ENCODE data around the gene CD300H.

The CD300H gene

GRCh38 chr17:74555427-74555940 lies 11.8 kb downstream of the CD300H start:
- TF ChIP-seq RAD21 (IDR thresholded peaks at IDR 0.05; ENCODE audit: low read depth) (no peak), ZBTB7A (IDR thresholded peaks at IDR 0.05; ENCODE audit: low read depth) (no peak), TEAD4 (IDR thresholded peaks at IDR 0.05) (no peak), EGR1 (IDR thresholded peaks at IDR 0.05) (no peak), FOXM1 (IDR thresholded peaks at IDR 0.05; ENCODE audit: borderline replicate concordance, low read depth) (no peak), YY1 (IDR thresholded peaks at IDR 0.05; ENCODE audit: low read depth) (no peak), CEBPB (IDR thresholded peaks at IDR 0.05) (no peak), USF1 (IDR thresholded peaks at IDR 0.05) (no peak), CREB1 (IDR thresholded peaks at IDR 0.05; ENCODE audit: low read depth) (no peak), REST (IDR thresholded peaks at IDR 0.05; ENCODE audit: low read depth) (no peak), TCF12 (IDR thresholded peaks at IDR 0.05; ENCODE audit: low read depth) (no peak), EP300 (IDR thresholded peaks at IDR 0.05; ENCODE audit: borderline replicate concordance) (no peak), MAX (IDR thresholded peaks at IDR 0.05) (no peak), NFIC (IDR thresholded peaks at IDR 0.05) (no peak)

- no peak for TF ChIP-seq EGR1 (IDR thresholded peaks at IDR 0.05)
- TF ChIP-seq MAX (IDR thresholded peaks at IDR 0.05), result no peak
- TF ChIP-seq TAF1 (IDR thresholded peaks at IDR 0.05; ENCODE audit: low read depth), result no peak
- TF ChIP-seq TCF12 (IDR thresholded peaks at IDR 0.05; ENCODE audit: low read depth), result no peak
- TF ChIP-seq NFIC (IDR thresholded peaks at IDR 0.05), result no peak
- TF ChIP-seq CREB1 (IDR thresholded peaks at IDR 0.05; ENCODE audit: low read depth), result no peak
Observed at GRCh38 chr17:74554909-74555308, 12.4 kb downstream of the CD300H start.

- no peak for TF ChIP-seq REST (IDR thresholded peaks at IDR 0.05; ENCODE audit: low read depth)
- TF ChIP-seq NFIC (IDR thresholded peaks at IDR 0.05), result no peak
- no peak for TF ChIP-seq EGR1 (IDR thresholded peaks at IDR 0.05)
- TF ChIP-seq CREB1 (IDR thresholded peaks at IDR 0.05; ENCODE audit: low read depth), result no peak
- no peak for TF ChIP-seq CEBPB (IDR thresholded peaks at IDR 0.05)
- TF ChIP-seq EP300 (IDR thresholded peaks at IDR 0.05; ENCODE audit: borderline replicate concordance), result no peak
- no peak for TF ChIP-seq TEAD4 (IDR thresholded peaks at IDR 0.05)
- TF ChIP-seq TCF12 (IDR thresholded peaks at IDR 0.05; ENCODE audit: low read depth), result no peak
- TF ChIP-seq FOXM1 (IDR thresholded peaks at IDR 0.05; ENCODE audit: borderline replicate concordance, low read depth), result no peak
- no peak for TF ChIP-seq YY1 (IDR thresholded peaks at IDR 0.05; ENCODE audit: low read depth)
- no peak for TF ChIP-seq USF1 (IDR thresholded peaks at IDR 0.05)
- TF ChIP-seq ZBTB7A (IDR thresholded peaks at IDR 0.05; ENCODE audit: low read depth), result no peak
- no peak for TF ChIP-seq TAF1 (IDR thresholded peaks at IDR 0.05; ENCODE audit: low read depth)
- TF ChIP-seq RAD21 (IDR thresholded peaks at IDR 0.05; ENCODE audit: low read depth), result no peak
- TF ChIP-seq MAX (IDR thresholded peaks at IDR 0.05), result no peak
Observed at GRCh38 chr17:74552037-74552436, 15.3 kb downstream of the CD300H start.

- TF ChIP-seq FOXM1 (IDR thresholded peaks at IDR 0.05; ENCODE audit: borderline replicate concordance, low read depth), result no peak
- TF ChIP-seq EGR1 (IDR thresholded peaks at IDR 0.05), result no peak
- no peak for TF ChIP-seq REST (IDR thresholded peaks at IDR 0.05; ENCODE audit: low read depth)
- no peak for TF ChIP-seq TCF12 (IDR thresholded peaks at IDR 0.05; ENCODE audit: low read depth)
Observed at GRCh38 chr17:74550602-74551001, 16.7 kb downstream of the CD300H start.

Data from Ishikawa (cell line).